AG04450 (cell line): ENCODE results near the gene UGGT1. TPM values are rescaled to one million over a fixed set of nuclear protein-coding genes. Genes with fewer than 3 reads are reported as not detected.

ENCODE experiments used
- CTCF ChIA-PET: fragments of 300-600, 350-600 bp; formaldehyde crosslinking; extraction: SDS; loops from one replicate; lab custom pipeline; 2022; ENCODE audit warnings: antibody characterized with exemption, inconsistent platforms; lab: Charles Lee
- POLR2A ChIA-PET: fragments of 350-600 bp; formaldehyde crosslinking; extraction: SDS; loops from one replicate; lab custom pipeline; 2021; ENCODE audit warnings: antibody characterized with exemption, inconsistent platforms; lab: Yijun Ruan, JAX
- DNase-seq: peaks from one replicate; pipeline ENCODE4 v3.0.0-alpha.2; 2011; ENCODE audit warnings: low read depth, low spot score
- H3K27ac ChIP-seq: one replicate; pipeline ENCODE4 v1.5.1; 2012; ENCODE audit warnings: low read depth, low read length, control low read depth
- H3K27me3 ChIP-seq: one replicate; pipeline ENCODE4 v1.6.0; 2012; ENCODE audit warnings: low read length; ENCODE audit not compliant: control insufficient read depth, insufficient read depth
- H3K4me3 ChIP-seq: 2 replicates; pipeline ENCODE4 v1.5.1; 2011; ENCODE audit warnings: mild to moderate bottlenecking, low read depth, low read length, control low read depth
- H3K9me3 ChIP-seq: 2 replicates; pipeline ENCODE4 v1.5.1; 2012; ENCODE audit warnings: low read length; ENCODE audit not compliant: control insufficient read depth, insufficient read depth
- polyA plus RNA-seq: library from polyadenylated mRNA; depleted of rRNA; stranded (reverse); fragments of >200 nt; gene quantifications from 2 replicates; pipeline ENCODE4 v1.2.3, GENCODE V29; 2011
- TF ChIP-seq, protein P1 (sequence below): IDR thresholded peaks from 2 replicates; pipeline ENCODE4 v1.5.1; 2011; ENCODE audit warnings: low read depth, low read length, control low read depth, inconsistent platforms

The UGGT1 gene
- polyA plus RNA-seq, 1 experiment: 61.4 TPM

DNA sequence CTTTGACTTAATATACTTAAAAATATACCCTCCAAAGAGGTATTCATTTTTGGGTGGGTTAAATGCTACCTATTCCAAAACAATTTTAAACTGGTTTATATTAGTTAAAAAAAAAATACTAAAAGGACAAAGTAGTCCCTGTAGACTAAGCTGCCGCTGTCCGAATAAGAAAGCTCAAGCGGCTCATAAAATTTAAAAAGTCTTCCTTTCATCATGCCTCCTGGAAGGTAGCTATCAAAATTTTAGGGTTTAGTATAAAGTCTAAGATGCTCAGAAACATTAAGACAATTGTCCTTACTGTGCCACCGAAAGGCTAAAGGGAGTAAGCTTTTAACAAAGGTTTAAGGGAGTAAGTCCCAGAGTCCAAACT is 440 bp upstream of the UGGT1 start:
- CTCF ChIA-PET: interaction anchor here (0.6 to 2.0 kb wide), 2 partner anchors 27 to 564 kb away, joined by 3 to 13 read pairs; no protein-coding TSS in a partner anchor
- POLR2A ChIA-PET: interaction anchor here (0.5 to 1.4 kb wide), 4 partner anchors 25 to 231 kb away, joined by 3 to 6 read pairs (median 4); partner anchors contain the start of gene SAP130

DNA sequence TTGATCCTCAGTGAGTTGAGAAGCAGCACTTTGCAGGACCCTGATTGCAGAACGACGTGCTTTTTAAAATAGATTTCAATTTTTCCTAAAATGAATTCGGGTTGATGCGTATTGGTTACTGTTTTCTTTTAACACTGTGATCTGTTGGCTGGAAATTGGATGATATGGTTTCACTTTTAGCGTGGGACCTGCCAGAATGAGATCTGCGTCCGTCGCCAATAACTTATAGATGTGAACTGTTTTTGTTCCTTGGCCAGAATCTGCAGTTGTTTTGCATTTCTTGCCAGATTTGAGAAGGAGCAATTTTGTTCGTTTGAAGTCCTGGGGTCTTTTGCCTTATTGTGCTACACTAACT is 703 bp downstream of the UGGT1 start:
- Histone ChIP-seq H3K9me3 (no peaks in the 10 kb centered on the region; the same call in 1 of the 2 replicates), H3K4me3 (peak overlapping the region; percentile 99), H3K27me3 (no peaks in the 10 kb centered on the region), H3K27ac (peak overlapping the region; percentile 86)
- no peak for DNase-seq
- ChIA-PET CTCF (interaction anchor here (2.0 kb wide), 1 partner anchor 28 kb away, joined by 13 read pairs; no protein-coding TSS in a partner anchor), POLR2A (interaction anchor here (1.1 to 1.4 kb wide), 2 partner anchors 28 to 64 kb away, joined by 3 to 6 read pairs; partner anchors contain the start of gene SAP130)
- TF ChIP-seq, protein P1, sequence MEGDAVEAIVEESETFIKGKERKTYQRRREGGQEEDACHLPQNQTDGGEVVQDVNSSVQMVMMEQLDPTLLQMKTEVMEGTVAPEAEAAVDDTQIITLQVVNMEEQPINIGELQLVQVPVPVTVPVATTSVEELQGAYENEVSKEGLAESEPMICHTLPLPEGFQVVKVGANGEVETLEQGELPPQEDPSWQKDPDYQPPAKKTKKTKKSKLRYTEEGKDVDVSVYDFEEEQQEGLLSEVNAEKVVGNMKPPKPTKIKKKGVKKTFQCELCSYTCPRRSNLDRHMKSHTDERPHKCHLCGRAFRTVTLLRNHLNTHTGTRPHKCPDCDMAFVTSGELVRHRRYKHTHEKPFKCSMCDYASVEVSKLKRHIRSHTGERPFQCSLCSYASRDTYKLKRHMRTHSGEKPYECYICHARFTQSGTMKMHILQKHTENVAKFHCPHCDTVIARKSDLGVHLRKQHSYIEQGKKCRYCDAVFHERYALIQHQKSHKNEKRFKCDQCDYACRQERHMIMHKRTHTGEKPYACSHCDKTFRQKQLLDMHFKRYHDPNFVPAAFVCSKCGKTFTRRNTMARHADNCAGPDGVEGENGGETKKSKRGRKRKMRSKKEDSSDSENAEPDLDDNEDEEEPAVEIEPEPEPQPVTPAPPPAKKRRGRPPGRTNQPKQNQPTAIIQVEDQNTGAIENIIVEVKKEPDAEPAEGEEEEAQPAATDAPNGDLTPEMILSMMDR: no peak

More for the DNA sequence above, 440 bp upstream of the UGGT1 start:
- Histone ChIP-seq H3K4me3 (peak overlapping the region; percentile 99), H3K27ac (peak overlapping the region; percentile 57), H3K9me3 (no peaks in the 10 kb centered on the region; the same call in 1 of the 2 replicates), H3K27me3 (no peaks in the 10 kb centered on the region)
- no peak for DNase-seq
- TF ChIP-seq, protein P1: no peak

DNA sequence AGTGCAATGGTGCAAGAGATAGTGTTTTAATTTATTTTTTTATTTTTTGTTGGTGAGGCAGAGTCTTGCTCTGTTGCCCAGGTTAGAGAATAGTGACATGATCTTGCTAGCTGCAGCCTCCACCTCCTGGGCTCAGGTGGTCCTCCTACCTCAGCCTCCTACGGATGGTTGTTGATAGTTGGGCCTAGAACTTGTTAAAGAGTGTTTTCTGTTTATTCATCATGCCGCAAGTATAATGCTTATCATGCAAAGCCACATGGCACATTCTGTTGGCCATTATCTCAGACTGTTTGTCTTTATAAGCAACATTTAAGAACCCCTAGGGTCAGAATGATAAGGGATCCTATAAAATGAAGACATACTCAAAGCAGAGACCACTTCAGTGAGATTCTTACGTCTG is 1.7 kb downstream of the UGGT1 start:
- ChIA-PET CTCF (no interaction called here), POLR2A (interaction anchor here (0.5 to 0.6 kb wide), 2 partner anchors 183 to 308 kb away, joined by 3 to 4 read pairs; no protein-coding TSS in a partner anchor)
- TF ChIP-seq, protein P1: no peak
- no peak overlapping the region for H3K27ac ChIP-seq
- H3K9me3 ChIP-seq: no peaks in the 10 kb centered on the region; the same call in 1 of the 2 replicates
- no peaks in the 10 kb centered on the region for H3K27me3 ChIP-seq
- no peak for DNase-seq
- H3K4me3 ChIP-seq: no peak overlapping the region

DNA sequence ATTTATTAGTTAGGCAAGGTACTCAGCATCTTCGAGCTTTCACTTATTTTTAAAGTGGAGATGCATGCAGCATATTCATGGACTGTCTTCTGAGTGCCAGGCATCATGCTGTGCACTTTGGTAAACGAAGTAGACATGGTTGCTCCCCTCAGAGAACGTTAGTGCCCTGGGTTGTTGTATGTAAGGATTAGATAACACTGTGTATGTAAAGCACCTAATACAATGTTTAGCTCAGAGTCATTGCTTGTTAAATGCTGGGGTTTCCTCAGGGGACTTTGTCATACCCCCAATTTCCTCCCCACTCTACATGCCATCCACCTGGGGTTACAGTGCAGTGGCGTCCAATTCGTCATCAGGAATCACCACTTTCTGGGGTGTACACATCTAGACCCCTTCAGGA is 2.8 kb downstream of the UGGT1 start:
- H3K9me3 ChIP-seq: no peaks in the 10 kb centered on the region; the same call in 1 of the 2 replicates
- no peaks in the 10 kb centered on the region for H3K27me3 ChIP-seq
- H3K4me3 ChIP-seq: no peak overlapping the region
- TF ChIP-seq, protein P1: no peak
- DNase-seq: no peak
- POLR2A ChIA-PET: no interaction called here
- CTCF ChIA-PET: interaction anchor here (0.6 kb wide), 1 partner anchor 10 kb away, joined by 3 read pairs; no protein-coding TSS in a partner anchor
- H3K27ac ChIP-seq: no peak overlapping the region

DNA sequence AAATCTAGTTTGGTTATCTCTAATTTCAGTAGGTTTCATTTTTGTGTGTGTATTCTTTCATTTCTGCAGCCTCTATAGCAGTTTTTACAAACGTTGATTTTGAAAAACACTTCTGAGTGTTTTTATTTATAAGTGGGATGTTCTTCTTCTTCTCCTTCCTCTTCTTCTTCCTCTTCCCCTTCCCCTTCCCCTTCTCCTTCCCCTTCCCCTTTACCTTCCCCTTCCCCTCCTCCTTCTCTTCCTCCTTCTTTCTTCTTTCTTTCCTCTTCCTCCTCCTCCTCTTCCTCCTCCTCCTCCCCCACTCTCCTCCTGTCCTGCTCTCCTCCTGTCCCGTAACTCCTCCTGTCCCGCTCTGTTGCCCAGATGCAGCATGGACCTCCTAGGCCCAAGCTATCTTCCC is 4.2 kb downstream of the UGGT1 start:
- ChIA-PET CTCF (interaction anchor here (0.7 kb wide), 1 partner anchor 764 kb away, joined by 6 read pairs; no protein-coding TSS in a partner anchor), POLR2A (no interaction called here)
- H3K27me3 ChIP-seq: no peaks in the 10 kb centered on the region
- H3K9me3 ChIP-seq: no peaks in the 10 kb centered on the region; the same call in 1 of the 2 replicates
- TF ChIP-seq, protein P1: no peak
- H3K4me3 ChIP-seq: no peak overlapping the region
- no peak overlapping the region for H3K27ac ChIP-seq
- no peak for DNase-seq
